Measurements from ENCODE around the gene KREMEN1.

Gene KREMEN1

GRCh38 chr22:29152954-29153719 is 80.3 kb downstream of the KREMEN1 start:
- DNase-seq, result peak; percentile 60

- DNase-seq, result peak; percentile 56
Observed at GRCh38 chr22:29154364-29155048, 81.7 kb downstream of the KREMEN1 start.

- no peak for DNase-seq
Observed at GRCh38 chr22:29155966-29156365, 83.1 kb downstream of the KREMEN1 start.

GRCh38 chr22:29156507-29156906 is 83.7 kb downstream of the KREMEN1 start:
- DNase-seq, result no peak

- no peak for DNase-seq
Observed at GRCh38 chr22:29157759-29158535, 85.1 kb downstream of the KREMEN1 start.

GRCh38 chr22:29158546-29158945 is 85.7 kb downstream of the KREMEN1 start:
- no peak for DNase-seq

GRCh38 chr22:29163808-29164207 is 91.0 kb downstream of the KREMEN1 start:
- no peak for DNase-seq

GRCh38 chr22:29165321-29166060 is 92.7 kb downstream of the KREMEN1 start:
- DNase-seq, result no peak

GRCh38 chr22:29166180-29166579 is 93.3 kb downstream of the KREMEN1 start:
- DNase-seq, result no peak

- peak; percentile 78 for DNase-seq
Observed at GRCh38 chr22:29167032-29167911, 94.4 kb downstream of the KREMEN1 start.

- no peak for DNase-seq
Observed at GRCh38 chr22:29171721-29172120, 98.9 kb downstream of the KREMEN1 start.

GRCh38 chr22:29172216-29172615 is 99.4 kb downstream of the KREMEN1 start:
- no peak for DNase-seq

- no peak for DNase-seq
Observed at GRCh38 chr22:29175312-29175835, 102.5 kb downstream of the KREMEN1 start.

GRCh38 chr22:29183971-29184848 is 111.4 kb downstream of the KREMEN1 start:
- DNase-seq, result no peak

GRCh38 chr22:29184849-29185490 is 112.1 kb downstream of the KREMEN1 start:
- no peak for DNase-seq

- DNase-seq, result no peak
Observed at GRCh38 chr22:29186302-29186701, 113.5 kb downstream of the KREMEN1 start.

GRCh38 chr22:29187831-29188230 is 115.0 kb downstream of the KREMEN1 start:
- DNase-seq, result no peak

GRCh38 chr22:29190051-29190450 is 117.2 kb downstream of the KREMEN1 start:
- DNase-seq, result no peak

GRCh38 chr22:29190918-29191317 is 118.1 kb downstream of the KREMEN1 start:
- no peak for DNase-seq

- DNase-seq, result no peak
Observed at GRCh38 chr22:29193021-29193420, 120.2 kb downstream of the KREMEN1 start.
